GM21381 (cell line): Measurements from ENCODE around the gene REN.

Experiments used
- ATAC-seq: cut with Tn5 transposase; IDR thresholded peaks from one replicate; pipeline ENCODE4 v1.9.1; 2021; ENCODE audit warnings: mild to moderate bottlenecking, moderate library complexity; ENCODE audit not compliant: unreplicated experiment

REN gene

GRCh38 chr1:204191456-204191855 lies 25.3 kb upstream of the REN start:
- no peak for ATAC-seq

- ATAC-seq: no peak
Observed at GRCh38 chr1:204190212-204191211, 24.4 kb upstream of the REN start.

DNA sequence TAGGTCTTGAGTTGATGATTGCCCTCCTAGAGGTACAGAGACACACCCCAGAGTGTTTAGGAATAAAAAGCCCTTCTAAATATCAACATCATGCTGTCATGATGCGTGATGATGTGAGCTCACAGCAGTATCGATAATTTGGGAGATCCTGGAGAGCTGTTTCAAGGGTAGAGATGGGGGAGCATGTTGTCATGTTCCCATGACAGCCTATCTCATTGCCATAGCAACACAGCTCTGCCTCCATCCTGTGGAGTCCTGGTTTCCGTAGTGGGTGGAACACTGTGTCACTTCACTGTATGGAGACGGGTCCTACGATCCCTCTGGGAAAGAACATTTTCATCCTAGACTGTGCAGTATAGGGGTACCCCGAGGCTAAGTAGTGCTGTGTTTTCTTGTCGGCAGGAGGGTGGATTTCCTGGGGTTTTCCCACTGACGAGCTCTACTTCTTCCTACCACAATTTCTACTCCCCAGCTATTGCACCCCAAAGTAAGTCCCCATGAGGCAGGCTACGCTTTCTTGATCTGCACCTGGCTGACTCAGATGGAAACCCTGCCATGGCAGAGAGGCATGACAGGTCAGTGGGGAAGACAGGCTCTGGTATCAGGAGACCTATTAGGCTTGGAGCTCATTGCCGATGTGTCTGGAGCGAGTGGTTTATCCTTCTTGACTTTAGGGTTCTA lies 23.0 kb upstream of the REN start:
- ATAC-seq: no peak

DNA sequence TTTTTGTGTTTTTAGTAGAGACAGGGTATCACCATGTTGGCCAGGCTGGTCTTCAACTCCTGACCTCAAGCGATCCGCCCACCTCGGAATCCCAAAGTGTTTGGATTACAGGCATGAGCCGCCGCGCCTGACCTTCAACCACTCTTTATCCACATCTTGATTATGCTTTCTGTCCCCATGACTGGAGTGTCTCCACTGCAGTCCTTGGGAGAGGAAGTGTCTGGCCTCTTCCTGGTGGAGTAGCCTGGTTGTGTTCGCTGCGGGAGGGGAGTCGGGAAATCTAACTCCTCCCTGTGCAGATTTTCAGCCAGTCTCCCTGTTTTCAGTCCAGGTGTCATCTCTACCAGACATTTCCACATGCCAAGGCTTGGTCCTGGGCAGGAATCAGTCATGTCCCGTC lies 20.5 kb upstream of the REN start:
- no peak for ATAC-seq

GRCh38 chr1:204181116-204181515 lies 15.0 kb upstream of the REN start:
- ATAC-seq: no peak

GRCh38 chr1:204180133-204180532 lies 14.0 kb upstream of the REN start:
- no peak for ATAC-seq

GRCh38 chr1:204178487-204179281 lies 12.5 kb upstream of the REN start:
- no peak for ATAC-seq

- no peak for ATAC-seq
Observed at GRCh38 chr1:204177133-204177532, 11.0 kb upstream of the REN start.

DNA sequence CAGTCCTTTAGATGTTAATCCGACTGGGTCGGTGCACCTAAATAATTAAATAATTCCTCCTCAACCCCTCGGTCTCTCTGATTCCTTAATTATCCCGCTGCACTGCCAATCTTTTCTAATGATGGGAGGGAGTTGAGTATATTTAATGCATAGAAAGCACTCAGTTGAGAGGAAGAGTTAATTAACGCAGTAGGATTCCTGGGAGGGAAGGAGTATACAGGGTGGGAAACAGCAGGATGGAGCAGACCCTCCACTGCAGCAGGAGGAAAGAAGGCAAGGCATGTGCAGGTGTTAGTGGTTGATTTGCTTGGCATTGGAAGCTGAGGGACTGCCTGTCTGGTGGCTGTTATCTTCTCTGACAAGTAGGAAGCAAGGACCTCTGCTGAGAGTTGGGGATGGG lies 9.9 kb upstream of the REN start:
- no peak for ATAC-seq

DNA sequence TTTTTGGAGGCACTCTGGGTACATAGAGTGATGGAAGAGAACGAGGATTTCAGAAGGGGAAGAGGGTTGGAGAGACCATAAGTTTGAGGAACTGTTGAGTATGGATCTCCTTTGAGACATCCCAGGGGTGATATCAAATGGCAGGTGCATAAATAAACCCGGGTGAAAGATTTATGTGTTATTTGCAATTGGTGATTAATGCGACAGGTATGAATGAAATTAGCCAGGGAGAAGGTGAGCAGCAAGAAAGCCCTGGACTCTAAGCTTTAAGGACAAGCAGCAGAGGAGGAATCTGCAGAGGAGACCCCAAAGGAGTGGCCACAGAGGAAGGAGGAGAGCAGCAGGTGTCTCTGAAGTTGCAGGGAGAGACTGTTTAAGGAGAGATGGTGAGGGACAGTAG lies 8.8 kb upstream of the REN start:
- no peak for ATAC-seq

DNA sequence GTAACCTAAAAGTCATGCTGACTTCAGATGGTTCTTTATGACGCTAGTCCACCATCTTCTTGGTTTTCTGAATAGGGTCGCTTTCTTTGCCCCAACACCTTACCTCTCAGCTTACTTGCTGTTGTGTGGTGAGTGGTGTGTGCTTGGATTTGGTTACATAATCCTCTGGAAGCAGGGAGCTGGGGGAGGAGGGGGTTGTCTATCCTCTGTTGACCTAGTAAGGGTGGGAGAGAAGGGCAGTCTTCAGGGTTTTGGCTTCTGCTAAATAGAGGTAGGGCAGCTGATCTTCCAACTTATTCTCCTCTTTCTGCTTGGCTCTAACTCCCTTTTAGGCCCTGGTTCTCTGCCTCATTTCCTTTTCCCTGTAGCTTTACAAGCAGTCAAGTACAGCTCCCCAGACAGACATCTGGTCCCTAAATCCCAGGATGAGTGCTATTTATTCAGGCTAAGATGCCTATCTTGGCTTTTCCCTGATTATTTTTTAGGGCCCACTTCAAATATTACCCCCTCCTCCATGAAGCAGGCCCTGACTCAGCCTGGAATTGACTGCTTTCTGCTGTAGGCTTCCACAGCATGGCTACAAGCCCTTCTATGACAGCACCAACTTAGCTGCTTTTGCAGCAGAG lies 6.4 kb upstream of the REN start:
- ATAC-seq: no peak

DNA sequence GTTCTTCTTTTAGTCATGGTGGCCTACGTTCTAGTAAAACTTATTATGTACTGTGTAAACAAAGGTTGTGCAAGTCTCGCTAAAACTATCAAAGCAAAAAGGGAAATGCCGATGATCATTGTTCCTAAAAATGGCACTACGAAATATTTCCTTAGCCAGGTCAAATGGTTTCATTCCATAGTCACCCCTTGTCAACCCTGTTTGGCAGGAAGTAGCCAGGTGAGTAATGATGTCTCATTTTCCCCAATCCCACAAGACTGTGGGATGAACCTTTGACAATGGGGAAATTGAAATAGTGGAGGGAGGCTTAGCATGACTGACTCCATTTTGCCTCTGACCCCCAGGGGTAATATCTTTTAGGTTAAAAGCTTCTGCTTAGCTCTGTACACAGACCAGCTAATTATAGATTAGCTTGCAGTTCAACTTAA lies 5.6 kb upstream of the REN start:
- ATAC-seq: no peak

- ATAC-seq: no peak
Observed at GRCh38 chr1:204170494-204171155, 4.5 kb upstream of the REN start.

GRCh38 chr1:204169858-204170257 lies 3.7 kb upstream of the REN start:
- ATAC-seq: no peak

DNA sequence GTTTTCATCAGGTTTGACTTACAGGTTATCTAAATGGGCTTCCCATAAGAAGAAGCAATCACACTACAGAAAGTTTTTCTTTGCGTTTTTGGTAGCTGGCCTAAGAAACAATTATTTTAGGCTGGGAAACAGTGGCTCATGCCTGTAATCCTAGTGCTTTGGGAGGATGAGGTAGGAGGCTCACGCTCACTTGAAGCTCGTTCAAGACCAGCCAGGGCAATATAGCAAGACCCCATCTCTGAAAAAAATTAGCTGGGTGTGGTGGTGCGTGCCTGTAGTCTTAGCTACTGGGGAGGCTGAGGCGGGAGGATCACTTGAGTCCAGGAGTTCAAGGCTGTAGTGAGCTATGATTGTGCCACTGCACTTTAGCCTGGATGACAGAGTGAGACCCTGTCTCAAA lies 1.6 kb upstream of the REN start:
- no peak for ATAC-seq

GRCh38 chr1:204162494-204163074 lies 3.6 kb downstream of the REN start:
- no peak for ATAC-seq

DNA sequence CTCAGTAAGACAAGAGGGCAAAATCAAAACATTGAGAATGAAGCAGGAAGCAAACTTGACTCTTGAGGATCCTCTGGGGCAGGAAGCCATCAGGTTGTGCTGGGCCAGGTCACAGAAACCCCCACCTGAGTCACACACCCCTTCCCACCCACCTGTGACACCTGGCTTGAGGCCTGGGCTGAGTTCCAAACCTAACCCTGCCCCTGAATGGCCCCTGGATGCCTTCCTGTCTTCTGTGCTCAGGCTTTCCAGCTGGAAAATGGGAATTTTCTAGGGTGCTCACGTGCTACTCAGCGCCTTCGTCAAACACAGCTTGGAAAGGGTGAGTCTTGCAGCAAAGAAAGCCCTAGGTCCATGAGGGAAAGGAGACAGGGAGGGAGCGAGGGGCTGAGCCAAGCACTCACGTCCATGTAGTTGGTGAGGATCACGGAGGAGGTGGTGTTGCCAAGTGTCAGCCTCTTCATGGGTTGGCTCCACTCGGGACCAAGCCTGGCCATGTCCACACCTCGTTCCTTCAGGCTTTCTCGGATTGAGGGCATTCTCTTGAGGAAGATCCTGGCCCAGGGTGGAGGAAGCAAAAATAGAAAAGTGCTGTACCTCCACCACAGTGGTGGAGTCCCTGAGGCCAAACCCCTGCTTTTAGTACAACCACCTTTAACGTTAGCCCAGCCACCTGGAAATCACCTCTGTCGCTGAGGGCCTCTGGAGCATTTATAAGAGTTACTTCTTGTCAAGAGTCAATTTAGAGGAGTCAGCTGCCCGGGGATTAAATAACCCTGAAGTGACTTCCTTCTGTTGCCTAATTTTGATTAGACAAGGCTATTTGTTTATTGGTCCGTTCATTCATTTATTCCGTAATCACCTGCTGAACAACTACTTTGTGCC lies 4.3 kb downstream of the REN start:
- ATAC-seq: no peak

- ATAC-seq: no peak
Observed at GRCh38 chr1:204157962-204158361, 8.2 kb downstream of the REN start.

DNA sequence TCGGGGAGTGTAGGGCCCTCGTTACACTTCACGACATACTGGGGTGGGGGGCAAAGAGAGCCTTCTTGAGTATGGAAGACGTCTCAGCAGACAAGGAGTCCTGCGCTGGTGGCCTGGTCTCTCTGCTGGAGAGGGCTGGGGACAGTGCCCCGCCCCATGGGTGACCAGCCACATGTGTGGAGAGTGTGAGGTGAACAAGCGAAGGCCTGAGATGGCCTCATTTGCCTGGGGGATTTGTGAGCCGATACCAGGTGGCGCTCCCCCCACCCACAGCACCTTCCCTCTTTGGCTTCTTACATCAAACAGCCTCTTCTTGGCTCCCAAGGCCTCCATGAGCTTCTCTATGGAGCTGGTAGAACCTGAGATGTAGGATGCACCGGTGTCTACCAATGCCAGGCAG lies 10.3 kb downstream of the REN start:
- ATAC-seq: no peak
